Activated CD4-positive, CD25-positive, alpha-beta regulatory T cell treated with anti-CD3 and anti-CD28 coated beads, Interleukin-2, amount 50 U/mL, for 16 hours (primary cell): ENCODE measurements around the gene NLRX1.
A peak's percentile ranks its signal among the peaks of the same experiment; 100 is the strongest.
"Not testable (repeated sequence)": the region's sequence is repeated elsewhere in the genome, so short reads cannot be mapped to it uniquely, and the experiment has no call there.

Experiments
- DNase-seq: peaks from one replicate; pipeline ENCODE4 v3.0.0-alpha.2; 2020; ENCODE audit warnings: low read depth, low spot score

Gene NLRX1, protein sequence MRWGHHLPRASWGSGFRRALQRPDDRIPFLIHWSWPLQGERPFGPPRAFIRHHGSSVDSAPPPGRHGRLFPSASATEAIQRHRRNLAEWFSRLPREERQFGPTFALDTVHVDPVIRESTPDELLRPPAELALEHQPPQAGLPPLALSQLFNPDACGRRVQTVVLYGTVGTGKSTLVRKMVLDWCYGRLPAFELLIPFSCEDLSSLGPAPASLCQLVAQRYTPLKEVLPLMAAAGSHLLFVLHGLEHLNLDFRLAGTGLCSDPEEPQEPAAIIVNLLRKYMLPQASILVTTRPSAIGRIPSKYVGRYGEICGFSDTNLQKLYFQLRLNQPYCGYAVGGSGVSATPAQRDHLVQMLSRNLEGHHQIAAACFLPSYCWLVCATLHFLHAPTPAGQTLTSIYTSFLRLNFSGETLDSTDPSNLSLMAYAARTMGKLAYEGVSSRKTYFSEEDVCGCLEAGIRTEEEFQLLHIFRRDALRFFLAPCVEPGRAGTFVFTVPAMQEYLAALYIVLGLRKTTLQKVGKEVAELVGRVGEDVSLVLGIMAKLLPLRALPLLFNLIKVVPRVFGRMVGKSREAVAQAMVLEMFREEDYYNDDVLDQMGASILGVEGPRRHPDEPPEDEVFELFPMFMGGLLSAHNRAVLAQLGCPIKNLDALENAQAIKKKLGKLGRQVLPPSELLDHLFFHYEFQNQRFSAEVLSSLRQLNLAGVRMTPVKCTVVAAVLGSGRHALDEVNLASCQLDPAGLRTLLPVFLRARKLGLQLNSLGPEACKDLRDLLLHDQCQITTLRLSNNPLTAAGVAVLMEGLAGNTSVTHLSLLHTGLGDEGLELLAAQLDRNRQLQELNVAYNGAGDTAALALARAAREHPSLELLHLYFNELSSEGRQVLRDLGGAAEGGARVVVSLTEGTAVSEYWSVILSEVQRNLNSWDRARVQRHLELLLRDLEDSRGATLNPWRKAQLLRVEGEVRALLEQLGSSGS

DNA sequence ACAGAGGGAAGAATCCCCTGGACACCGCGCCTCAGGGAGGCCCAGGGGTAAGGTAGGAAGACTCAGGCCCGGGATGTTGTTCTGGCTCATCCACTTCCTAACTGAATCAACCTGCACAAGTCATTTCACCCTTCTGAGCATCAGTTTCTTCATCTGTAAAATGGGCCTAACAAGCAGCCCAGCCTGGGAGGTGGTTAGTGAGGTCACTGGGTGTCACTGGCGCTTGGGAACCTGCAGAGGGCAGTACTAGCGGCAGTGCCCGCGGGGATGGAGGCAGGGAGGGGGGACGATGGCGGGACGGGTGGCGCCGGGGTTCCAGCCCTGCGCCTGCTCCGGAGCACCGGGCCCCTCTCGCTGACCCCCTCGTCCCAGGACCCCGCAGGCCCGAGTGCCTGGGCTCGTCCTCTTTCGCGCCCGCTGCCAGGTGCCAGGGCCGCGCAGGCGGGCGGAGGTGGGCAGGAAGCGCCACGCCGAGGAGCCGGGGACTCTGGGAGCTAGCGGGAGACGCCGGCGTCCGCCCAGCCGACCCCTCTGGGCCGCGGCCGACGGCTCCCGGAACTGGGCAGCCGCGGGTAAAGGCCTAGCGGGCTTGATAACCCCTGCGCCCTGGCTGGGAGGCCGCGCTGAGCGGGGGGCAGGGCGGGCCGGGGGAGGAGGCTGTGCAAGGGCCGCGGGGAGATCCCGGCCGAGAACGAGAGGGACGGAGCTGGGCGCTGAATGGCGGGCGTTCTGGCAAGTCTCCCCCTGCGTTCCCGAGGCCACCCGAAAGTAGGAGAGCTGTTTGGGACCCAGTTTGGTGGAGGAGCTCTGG, at the start of gene NLRX1:
NLRX1 (plus strand) TSS at position 255 of the 811 bp plus-strand sequence. CDS start 2,679 bp downstream, outside the sequence.
- peak; percentile 68 for DNase-seq

DNA sequence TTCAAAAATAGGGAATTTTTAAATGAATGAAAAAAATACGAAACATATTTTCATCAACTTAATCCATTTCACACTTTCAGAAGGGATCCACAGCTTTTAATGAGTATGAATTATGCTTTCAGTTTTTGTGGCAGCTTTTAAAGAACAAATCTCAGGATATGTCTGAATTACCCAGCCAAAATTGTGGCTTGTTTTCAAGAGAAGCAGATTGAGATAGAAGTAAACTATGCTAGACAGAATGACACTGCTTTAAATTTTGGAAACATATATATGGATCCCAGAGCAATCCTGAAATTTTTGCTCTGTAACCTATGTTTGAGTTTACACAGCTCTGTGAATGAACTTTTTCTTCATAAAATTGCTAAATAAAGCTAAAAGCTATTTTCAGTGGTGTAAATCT, 49.6 kb upstream of the NLRX1 start:
- DNase-seq, result no peak

DNA sequence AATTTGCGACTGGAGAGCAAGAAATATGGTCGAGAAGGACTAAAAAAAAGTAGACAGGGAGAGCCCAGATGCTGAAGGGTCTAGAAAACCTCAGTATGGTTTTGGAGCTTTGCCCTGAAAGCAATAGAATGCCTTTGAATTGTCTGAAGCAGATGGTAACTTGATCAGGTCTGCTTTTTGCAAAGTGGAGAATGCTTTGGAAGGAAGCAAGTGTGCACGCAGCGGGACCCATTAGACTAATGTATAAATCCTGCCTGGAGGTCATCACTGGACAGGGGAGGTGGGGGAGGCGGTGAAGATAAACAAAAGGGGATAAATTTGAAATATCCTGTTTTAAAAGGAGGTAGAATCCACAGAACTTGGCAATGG, 47.9 kb upstream of the NLRX1 start:
- DNase-seq, result no peak

DNA sequence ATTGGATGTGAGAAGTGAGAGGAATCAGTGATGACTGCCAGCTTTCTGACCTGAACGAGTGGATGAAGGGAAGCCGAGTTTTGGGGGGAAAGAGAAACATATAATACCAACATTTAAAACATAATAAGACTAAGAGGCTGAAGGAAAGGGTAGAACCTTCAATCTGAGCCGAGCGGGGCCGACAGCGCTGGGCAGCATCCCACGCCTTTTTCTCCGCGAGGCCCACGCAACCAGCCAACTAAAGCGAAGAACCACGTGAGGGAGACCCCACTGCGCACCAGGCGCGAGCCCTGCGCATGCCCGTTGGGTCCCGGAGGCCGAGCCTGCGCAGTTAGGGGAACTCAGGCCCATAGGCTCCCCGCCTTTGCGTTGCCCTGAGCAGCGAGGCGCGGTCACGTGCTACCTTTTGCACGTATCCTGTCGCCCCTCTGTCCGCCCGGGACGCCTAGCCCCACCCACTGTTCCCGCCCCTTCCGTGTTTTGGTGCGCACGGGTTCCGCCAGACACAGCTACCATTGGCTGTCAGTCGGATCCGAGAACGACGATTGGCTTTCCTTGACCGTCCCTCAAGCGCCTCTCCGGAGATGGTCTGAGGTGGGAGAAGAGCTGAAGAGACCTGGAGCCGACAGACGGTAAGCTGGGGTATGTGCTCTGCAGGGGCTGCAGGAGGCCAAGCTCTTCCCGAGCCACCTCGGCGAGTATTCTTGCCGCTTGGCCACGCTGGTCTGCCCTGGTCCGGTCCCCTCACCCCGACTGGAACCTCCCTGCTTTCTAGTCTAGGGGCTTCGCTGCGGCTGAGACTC, 47.3 kb upstream of the NLRX1 start, which contains the start of gene HINFP:
HINFP (plus strand) TSS at position 573 of the 803 bp plus-strand sequence. CDS start 5,365 bp downstream, outside the sequence.
- peak; percentile 100 for DNase-seq

DNA sequence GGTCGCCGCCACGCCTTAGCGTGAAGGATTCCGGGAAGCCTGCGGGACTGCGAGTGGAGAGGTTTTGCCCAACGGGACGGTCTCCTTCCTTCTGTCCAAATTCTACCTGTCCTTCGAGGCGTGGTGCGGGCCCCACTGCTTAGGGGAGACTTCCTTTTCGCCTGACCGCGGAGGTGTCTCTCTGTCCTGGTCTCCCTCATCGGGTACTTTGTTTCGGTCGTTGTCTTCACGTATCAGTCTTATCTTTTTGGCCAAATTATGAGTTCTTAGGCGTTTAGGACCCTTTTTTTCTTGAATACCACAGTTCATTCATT, 46.8 kb upstream of the NLRX1 start:
- DNase-seq, result no peak

DNA sequence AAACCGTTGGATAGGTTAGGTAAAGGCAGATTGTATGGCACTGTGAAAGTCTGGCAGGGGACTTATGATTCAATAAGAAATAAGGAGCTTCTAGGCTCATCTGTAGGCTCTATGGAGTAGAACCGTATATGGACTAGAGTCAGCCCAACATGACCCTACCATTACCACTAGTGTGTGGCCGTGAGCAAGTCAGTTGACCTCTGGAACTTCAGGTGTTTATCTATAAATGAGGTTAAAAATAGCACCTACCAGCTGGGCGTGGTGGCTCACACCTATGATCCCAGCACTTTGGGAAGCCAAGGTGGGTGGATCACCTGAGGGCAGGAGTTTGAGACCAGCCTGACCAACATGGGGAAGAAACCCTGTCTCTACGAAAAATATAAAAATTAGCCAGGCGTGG, 42.7 kb upstream of the NLRX1 start:
- no peak for DNase-seq

DNA sequence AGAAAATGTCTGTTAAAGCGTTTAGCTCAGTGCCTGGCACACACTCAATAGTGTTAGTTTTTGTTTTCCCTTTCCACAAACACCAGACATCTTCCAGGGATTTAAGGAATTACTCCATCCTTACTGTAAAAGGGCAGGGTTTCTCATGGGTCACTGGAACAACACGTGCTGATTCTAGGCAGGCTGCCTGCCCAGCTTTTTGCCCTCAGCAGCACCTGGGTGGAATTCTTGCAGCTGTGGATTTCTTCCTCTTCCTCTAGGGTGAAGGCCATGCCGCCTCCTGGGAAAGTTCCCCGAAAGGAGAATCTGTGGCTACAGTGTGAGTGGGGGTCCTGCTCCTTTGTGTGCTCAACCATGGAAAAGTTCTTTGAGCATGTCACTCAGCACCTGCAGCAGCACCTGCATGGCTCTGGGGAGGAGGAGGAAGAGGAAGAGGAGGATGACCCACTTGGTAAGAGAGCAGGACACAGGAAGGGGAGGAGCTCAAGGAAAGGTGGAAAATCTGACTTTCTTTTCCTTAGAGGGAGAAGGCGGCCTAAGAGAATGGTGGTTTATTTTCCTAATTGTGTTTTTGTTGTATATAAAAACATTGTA, 41.8 kb upstream of the NLRX1 start:
- DNase-seq, result no peak

DNA sequence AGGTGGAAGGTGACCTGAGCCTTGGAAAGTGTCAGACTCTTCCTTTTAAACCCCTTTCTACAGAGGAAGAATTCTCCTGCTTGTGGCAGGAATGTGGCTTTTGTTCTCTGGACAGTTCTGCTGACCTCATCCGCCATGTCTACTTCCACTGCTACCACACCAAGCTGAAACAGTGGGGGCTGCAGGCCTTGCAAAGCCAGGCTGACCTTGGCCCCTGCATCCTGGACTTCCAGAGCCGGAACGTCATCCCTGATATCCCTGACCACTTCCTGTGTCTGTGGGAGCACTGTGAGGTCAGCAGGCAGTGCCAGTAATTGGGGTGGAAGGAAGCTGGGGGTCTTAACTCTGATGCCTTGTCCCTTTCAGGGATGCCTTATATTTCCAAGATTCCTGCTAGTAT, 37.9 kb upstream of the NLRX1 start:
- DNase-seq, result no peak

DNA sequence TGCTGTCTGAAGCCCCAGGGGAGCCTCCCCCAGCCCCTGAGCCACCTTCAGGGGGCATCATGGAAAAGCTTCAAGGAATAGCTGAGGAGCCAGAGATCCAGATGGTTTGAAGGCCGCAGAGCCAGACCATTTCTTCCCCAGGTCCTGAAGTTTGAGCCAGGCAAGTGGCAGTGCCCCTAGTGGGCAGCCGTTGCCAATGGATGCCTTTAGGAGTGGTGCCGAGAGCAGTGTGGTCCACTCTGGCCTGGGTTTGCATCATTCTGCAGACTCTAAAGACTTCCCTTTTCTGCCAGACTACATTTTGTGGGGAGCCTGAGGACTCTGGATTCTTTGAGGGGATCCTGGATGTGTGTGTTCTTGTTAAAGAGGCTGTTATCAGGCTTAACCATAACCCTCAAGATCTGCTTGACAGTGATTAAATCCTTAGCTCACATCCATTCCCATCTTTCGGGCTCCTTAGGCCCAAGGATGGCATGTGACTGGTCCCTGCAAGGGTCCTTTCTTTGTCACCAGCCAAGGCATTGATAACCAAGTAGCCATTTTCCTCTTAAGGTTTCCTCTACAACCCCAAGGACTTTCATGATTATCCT, 34.0 kb upstream of the NLRX1 start:
- no peak for DNase-seq

DNA sequence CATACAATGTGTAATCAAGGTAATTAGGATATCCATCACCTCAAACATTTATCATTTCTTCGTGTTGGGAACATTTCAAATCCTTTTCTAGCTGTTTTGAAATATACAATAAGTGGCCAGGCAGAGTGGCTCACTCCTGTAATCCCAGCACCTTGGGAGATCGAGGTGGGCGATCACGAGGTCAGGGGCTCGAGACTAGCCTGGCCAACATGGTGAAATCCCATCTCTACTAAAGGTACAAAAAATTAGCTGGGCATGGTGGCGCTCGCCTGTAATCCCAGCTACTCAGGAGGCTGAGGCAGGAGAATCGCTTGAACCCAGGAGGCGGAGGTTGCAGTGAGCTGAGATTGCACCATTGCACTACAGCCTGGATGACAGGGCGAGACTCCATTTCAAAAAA, 29.2 kb upstream of the NLRX1 start:
- DNase-seq, result not testable (repeated sequence)

DNA sequence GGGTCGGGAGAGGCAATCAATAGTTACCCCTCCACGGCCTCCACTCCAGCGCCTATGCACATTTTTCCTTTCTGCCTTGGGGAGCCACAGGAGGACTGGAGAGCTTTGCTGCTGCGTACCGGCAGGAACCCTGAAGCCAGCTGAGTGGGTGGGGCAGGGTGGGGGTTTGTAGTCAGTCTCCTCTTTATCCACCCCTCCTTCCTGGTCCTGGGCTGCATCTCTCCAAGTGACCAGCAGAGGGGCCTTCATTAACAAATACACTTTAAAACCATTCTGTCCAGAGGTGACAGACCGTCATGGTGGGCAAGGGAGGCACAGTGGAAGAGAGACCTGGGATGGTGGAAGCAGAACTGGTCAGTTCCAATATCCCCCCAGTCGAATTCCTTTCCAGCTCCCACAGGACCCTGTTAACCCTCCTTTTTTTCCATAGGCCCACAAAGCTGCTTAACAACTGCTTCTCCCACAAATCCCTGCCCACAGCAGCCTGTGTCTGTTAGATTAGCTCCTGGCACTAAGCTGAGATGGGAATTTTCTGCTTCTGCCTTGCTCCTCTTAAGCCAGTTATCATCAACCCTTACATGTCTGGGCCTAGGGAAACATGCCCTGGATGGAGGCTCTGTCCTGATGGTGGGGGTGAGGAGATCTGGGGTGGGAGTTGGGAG, 23.6 kb upstream of the NLRX1 start:
- no peak for DNase-seq

DNA sequence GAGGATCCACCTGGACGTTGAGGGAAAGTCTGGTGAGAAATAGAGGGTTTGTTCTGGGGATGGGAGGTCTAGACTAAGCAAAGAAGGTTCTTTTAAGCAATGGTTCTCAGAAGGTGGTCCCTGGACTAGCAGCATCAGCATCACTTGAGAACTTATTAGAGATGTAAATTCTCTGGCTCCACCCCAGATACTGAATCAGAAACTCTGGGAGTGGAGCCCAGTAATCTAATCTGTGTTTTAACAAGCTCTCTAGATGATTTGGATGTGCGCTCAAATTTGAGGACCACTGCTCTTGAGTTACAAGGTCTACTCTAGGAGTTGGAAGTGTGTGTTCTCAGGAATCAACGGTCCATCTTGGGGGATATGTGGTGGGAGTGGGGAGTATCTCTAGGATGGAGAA, 23.0 kb upstream of the NLRX1 start:
- no peak for DNase-seq

DNA sequence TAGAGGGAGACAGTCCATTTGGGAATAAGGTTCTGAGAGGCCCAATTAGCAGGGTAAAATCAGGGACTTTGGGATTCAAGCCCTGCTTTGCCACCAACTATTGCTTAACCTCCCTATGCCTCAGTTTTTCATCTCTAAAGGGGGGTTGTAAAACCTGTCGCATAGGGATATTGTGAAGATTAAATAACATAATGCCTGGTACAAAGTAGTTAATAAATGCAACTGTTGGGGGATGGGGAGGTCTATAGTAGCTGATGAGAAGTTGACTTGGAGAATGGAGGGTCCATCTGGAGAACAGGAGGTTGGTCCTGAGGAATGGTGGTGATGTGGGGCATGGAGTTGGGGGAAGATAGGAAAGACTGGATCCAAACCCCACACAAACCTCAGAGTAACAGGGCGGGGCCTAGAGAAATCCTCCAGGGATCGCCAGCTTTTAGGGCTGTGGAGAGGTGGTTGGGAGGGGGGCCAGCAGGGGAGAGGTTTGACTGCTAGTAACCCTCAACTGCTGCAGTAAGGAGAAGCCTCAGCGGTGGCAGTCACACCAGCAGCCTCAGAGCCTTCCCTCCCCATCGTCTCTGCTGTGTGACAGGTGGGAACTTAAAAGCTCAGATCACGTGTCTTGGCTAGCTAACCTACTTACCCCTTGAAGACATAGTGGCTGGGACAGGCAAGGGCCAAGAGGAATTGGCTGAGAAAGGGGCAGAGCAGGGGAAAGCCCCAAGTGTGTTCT, 20.8 kb upstream of the NLRX1 start:
- DNase-seq, result no peak

DNA sequence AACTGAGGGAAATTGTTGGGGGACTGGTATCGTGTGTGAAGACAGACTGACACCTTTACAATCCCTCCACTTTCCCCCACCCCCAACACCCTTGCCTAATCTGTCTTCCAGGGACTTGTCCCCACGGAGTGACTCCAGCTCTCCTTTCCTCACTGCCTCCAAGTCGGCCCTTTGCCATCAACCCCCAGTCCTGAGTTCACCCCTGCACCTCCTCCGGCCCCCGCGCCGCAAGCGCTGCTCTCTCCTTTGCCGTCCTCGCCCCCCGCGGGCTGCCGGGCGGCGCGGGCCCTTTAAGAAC, 19.9 kb upstream of the NLRX1 start:
- DNase-seq, result no peak

DNA sequence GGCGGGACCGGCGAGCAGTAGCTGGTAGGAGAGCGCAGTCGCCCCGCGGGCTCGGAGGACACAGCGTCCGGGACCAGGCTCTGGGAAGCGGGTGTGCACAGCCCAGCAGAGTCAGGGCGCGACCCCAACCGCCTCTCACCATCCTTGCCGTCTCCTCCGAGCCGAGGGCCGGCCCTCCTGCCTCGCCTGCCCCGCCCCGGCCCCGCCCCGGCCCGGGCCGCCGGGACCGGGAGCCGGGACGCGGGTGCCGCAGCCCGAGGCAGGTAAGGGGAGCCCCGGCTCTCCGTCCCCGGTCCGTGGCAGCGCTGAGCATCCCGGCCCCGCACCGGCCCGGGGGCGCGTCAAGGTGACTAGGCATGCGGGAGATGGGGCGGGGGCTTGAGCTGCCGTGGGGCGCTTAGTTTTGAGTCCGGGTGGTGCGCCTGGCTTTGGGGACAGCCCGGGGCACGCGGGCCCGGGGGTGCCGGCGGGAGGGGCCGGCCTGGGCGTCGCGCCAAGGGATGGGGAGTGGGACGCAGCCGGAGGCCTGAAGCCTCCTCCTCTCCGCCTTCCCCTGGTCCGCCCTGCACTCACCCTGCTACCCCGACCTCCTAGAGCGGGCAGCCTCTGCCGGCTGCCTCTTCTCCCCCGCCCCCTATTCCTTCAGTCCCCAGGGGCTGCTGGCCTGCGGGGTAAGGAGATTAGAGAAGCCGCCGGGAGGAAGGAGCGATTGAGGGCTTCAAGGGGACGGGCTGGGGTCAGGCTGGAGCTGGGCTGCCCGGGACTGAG, 19.3 kb upstream of the NLRX1 start, which contains the start of gene ABCG4:
ABCG4 (plus strand) TSS at position 35 of the 768 bp plus-strand sequence. CDS start 914 bp downstream, outside the sequence.
- no peak for DNase-seq

DNA sequence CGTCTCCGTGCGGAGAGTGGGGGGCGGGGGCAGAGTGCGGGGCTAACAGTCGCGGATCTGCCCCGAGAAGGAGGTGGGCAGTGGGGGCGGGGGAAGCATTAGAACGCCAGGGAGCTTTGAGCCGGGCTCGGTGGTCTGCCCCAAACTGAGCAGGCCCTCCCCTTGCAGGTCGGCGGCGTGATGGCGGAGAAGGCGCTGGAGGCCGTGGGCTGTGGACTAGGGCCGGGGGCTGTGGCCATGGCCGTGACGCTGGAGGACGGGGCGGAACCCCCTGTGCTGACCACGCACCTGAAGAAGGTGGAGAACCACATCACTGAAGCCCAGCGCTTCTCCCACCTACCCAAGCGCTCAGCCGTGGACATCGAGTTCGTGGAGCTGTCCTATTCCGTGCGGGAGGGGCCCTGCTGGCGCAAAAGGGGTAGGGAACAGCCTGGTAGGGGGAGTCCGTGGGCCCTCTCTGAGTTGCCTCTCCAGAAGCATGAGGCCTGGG, 18.7 kb upstream of the NLRX1 start:
- DNase-seq, result no peak

DNA sequence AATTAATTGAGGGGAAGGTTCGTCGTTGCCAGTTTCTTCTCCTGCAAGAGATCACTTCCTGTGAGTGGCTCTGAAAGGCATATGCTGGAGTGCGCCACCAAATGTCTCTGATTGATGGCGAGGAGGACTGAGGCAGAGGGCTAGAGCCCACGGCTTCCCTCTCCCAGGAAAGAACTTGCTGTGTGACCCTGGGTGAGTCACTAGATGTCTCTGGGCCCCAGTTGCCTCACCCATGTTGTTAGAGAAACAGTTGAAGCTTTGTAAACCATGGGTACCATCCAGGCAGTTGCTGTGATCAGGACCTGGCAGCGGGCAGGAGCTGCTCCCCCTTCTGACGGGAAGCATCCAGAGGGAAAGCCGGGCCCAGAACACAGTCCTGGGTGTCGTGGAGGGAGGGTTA, 16.5 kb upstream of the NLRX1 start:
- DNase-seq, result no peak

DNA sequence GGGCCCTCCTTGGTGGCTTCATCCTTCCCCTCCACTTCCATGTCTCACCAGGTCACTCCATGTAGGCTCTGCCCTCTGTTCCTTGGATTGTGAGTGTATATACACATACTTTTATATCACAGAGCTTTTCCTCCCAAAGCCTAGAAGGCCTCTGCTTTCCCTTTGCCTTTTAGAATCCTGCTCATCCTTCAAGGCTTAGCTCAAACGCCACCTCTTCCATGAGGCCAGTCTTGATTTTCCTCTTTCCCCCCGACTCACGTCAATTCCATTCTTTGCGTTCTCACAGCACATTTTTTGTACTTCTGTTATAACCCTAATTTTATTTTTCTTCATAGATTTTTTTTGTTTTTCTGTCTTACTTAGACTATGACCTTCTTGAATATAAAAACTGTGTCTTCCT, 15.9 kb upstream of the NLRX1 start:
- no peak for DNase-seq
